ENCODE data around the gene ZFP64.
"Not testable (repeated sequence)": the region's sequence is repeated elsewhere in the genome, so short reads cannot be mapped to it uniquely, and the experiment has no call there.

Gene ZFP64

GRCh38 chr20:52193133-52193532, 1.6 kb upstream of the ZFP64 start:
- H3K4me3 ChIP-seq (ENCODE audit: low read depth, low read length), result no peak overlapping the region
- no peak for TF ChIP-seq MAX (IDR thresholded peaks at IDR 0.05; ENCODE audit: low read depth, low read length)
- no peak for TF ChIP-seq MYC (IDR thresholded peaks at IDR 0.05; ENCODE audit: low read depth, low read length)
- TF ChIP-seq POLR2A (IDR thresholded peaks at IDR 0.05; ENCODE audit: extremely low read depth, insufficient read length), result no peak
- TF ChIP-seq, protein P1, sequence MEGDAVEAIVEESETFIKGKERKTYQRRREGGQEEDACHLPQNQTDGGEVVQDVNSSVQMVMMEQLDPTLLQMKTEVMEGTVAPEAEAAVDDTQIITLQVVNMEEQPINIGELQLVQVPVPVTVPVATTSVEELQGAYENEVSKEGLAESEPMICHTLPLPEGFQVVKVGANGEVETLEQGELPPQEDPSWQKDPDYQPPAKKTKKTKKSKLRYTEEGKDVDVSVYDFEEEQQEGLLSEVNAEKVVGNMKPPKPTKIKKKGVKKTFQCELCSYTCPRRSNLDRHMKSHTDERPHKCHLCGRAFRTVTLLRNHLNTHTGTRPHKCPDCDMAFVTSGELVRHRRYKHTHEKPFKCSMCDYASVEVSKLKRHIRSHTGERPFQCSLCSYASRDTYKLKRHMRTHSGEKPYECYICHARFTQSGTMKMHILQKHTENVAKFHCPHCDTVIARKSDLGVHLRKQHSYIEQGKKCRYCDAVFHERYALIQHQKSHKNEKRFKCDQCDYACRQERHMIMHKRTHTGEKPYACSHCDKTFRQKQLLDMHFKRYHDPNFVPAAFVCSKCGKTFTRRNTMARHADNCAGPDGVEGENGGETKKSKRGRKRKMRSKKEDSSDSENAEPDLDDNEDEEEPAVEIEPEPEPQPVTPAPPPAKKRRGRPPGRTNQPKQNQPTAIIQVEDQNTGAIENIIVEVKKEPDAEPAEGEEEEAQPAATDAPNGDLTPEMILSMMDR (IDR thresholded peaks at IDR 0.05; ENCODE audit: low read depth, low read length), result no peak
- DNase-seq (ENCODE audit: low read depth), result no peak

DNA sequence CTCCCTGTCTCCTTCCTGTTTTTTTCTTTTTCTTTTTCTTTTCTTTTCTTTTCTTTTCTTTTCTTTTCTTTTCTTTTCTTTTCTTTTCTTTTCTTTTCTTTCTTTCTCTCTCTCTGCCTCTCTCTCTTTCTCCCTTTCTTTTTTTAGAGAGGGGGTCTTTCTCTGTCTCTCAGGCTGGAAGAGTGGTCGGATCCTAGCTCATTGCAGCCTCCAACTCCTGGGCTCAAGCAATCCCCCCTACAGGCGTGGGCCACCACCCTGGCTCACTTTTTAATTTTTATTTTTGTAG, 1.1 kb upstream of the ZFP64 start:
- DNase-seq (ENCODE audit: low read depth), result not testable (repeated sequence)
- H3K4me3 ChIP-seq (ENCODE audit: low read depth, low read length), result peak overlapping the region; percentile 92

DNA sequence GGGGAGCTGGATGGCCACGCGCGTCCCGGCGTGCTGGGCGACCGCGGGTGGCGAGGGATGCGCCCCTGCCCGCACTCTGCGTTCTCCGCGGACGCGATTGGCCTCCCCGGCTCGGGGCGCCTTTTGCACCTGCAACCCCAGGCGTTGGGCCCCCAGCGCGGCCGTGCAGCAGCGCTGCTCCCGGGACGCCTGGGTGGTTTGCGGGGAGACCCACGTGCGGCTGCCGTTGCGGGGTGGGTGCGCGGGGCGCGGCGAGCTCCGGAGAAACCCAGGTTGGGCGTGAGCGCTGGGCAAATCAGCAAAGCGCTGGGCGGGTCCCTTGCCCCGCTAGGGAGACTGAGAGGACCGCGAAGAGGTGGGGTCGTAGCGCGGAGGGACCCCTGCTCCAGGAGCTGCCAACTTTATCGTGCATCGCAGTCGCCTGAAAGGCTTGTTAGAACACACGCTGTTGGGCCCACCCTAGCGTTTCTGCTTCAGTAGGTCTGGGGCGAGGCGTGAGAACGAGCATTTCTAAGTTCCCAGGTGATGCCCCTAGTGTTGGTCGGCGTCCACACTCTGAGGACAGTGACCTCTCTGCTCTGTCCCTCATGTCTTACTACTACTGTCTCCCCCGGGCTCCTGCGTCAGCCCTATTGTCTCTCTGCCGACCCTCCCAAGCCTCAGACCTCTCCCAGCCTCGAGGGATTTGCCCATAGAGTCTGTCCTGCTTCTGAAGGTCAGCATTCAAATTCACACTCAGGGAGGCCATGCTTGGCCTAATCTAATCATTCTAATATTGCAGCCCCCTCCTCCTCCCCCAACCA, 538 bp upstream of the ZFP64 start:
- peak overlapping the region; percentile 92 for H3K4me3 ChIP-seq (ENCODE audit: low read depth, low read length)
- TF ChIP-seq, protein P1 (IDR thresholded peaks at IDR 0.05; ENCODE audit: low read depth, low read length), result peak; percentile 38
- peak; percentile 75 for TF ChIP-seq MAX (IDR thresholded peaks at IDR 0.05; ENCODE audit: low read depth, low read length)
- no peak for TF ChIP-seq POLR2A (IDR thresholded peaks at IDR 0.05; ENCODE audit: extremely low read depth, insufficient read length)
- peak; percentile 72 for TF ChIP-seq MYC (IDR thresholded peaks at IDR 0.05; ENCODE audit: low read depth, low read length)
- peak; percentile 79 for DNase-seq (ENCODE audit: low read depth)

DNA sequence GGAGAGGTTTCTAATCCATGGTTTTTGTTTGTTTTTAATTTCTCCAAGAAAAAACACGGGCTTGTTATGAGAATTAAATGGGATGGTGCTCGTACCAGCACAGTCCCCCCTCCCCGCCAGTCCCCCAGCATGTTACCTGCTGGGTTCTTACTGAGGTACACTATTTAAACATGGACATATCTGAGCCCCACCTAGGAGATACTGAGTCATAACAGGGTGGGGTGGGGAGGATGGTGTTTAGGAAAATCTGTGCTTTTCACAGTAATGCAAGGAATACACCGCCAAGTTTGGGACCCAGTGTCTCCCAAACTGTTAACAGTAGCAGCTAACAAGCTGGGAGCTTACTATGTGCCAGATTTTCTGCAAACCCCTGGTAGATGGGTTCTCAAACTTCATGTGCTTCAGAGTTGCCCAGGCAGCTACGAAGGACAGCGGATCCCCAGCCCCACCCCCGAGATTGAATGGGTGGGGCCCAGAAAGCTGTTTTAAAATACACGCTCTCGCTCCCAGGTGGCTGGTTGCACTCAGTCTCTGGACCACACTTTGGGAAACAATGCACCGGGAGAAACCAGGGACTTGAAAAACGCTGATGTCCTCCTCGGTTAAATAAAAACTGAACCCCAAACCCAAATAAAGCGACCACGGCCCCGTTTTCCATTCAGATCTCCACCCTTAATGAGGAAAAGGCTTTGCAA, 995 bp downstream of the ZFP64 start:
- DNase-seq (ENCODE audit: low read depth), result peak; percentile 60

DNA sequence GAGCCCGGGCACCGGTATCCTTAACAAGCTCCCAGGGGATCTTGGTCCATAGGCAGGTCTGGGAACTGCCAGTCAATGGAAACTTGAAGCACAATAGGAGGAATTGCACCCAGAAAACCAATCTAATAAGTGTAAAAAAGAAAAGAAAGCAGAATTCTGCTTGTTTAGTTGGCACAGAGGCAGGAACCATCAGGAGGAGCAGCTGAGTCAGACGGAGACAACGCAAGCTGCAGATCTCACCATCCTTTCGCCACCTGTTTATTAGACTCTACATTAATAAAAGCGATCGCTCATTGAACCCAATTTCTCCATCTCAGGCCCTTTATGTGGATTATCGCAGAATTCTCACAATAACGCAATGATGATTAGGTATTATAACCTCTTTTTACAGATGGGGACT, 9.8 kb downstream of the ZFP64 start:
- no peak for DNase-seq (ENCODE audit: low read depth)
- TF ChIP-seq, protein P1 (IDR thresholded peaks at IDR 0.05; ENCODE audit: low read depth, low read length), result no peak
- TF ChIP-seq MAX (IDR thresholded peaks at IDR 0.05; ENCODE audit: low read depth, low read length), result no peak
- no peak for TF ChIP-seq POLR2A (IDR thresholded peaks at IDR 0.05; ENCODE audit: extremely low read depth, insufficient read length)
- no peak for TF ChIP-seq MYC (IDR thresholded peaks at IDR 0.05; ENCODE audit: low read depth, low read length)
- H3K4me3 ChIP-seq (ENCODE audit: low read depth, low read length), result no peak overlapping the region

More for the DNA sequence above, 995 bp downstream of the ZFP64 start:
- TF ChIP-seq POLR2A (IDR thresholded peaks at IDR 0.05; ENCODE audit: extremely low read depth, insufficient read length) (peak; percentile 31), MAX (IDR thresholded peaks at IDR 0.05; ENCODE audit: low read depth, low read length) (no peak)
- H3K4me3 ChIP-seq (ENCODE audit: low read depth, low read length), result peak overlapping the region; percentile 92

DNA sequence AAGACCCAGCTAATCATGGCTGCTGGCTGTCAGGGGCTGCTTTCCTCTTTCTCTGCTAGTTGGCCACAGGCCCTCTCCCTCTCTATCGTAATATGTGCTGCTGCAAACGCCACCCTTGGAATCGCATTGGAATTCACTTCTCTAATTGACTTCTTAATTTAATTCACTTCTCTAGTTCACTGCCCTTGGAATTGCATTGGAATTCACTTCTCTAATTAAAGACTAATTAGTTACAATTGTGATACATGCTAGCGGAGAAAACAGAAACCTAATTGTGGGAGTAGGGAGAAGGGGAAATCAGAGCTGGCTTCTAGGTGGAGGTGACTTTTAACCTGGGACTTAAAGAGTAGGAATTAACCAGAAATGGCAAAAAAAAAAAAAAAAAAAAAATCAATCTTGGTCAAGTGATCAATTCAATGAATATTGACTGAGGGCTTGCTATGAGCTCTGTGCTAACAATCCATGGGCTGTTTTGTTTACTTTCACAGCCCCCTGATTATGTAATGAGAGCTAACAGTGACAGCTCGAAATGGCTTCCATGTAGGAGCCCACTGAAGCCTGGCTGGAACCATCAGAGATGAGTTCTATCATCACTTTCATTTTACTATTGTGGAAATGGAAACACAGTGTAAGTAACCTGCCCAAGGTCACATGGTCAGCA, 11.3 kb downstream of the ZFP64 start:
- TF ChIP-seq MYC (IDR thresholded peaks at IDR 0.05; ENCODE audit: low read depth, low read length), result no peak
- TF ChIP-seq, protein P1 (IDR thresholded peaks at IDR 0.05; ENCODE audit: low read depth, low read length), result no peak
- TF ChIP-seq POLR2A (IDR thresholded peaks at IDR 0.05; ENCODE audit: extremely low read depth, insufficient read length), result no peak
- TF ChIP-seq MAX (IDR thresholded peaks at IDR 0.05; ENCODE audit: low read depth, low read length), result no peak
- no peak for DNase-seq (ENCODE audit: low read depth)
- H3K4me3 ChIP-seq (ENCODE audit: low read depth, low read length), result no peak overlapping the region
